GM19043 (cell line): ENCODE data around the gene CHD9.
"Not testable (repeated sequence)": the region's sequence is repeated elsewhere in the genome, so short reads cannot be mapped to it uniquely, and the experiment has no call there.

Source experiments
- ATAC-seq: cut with Tn5 transposase; IDR thresholded peaks from one replicate; pipeline ENCODE4 v1.9.1; 2021; ENCODE audit warnings: low read depth; ENCODE audit not compliant: unreplicated experiment

The CHD9 gene

DNA sequence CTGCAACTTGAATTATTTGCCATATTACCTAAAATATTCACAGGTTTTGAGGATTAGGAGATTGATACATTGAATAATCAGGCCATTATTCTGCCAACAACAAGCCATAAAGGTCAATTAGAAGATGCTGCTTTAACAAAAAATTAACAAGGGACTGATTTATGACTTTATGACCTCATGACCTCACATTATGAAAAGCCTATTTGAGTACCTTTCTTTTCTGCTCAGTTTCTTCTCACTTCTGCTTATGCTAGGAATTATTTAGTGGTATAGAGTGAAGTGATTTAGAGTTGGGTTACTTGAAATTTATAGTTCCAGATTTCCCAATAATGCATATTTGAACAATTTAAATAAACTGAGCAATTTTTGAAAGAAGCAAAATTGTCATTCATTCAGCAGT lies 121.6 kb downstream of the CHD9 start:
- no peak for ATAC-seq

- ATAC-seq, result no peak
Measured at GRCh38 chr16:53183442-53183841, 128.7 kb downstream of the CHD9 start.

GRCh38 chr16:53185741-53186140 lies 130.9 kb downstream of the CHD9 start:
- ATAC-seq, result not testable (repeated sequence)

- ATAC-seq, result no peak
Measured at GRCh38 chr16:53187775-53188174, 133.0 kb downstream of the CHD9 start.

DNA sequence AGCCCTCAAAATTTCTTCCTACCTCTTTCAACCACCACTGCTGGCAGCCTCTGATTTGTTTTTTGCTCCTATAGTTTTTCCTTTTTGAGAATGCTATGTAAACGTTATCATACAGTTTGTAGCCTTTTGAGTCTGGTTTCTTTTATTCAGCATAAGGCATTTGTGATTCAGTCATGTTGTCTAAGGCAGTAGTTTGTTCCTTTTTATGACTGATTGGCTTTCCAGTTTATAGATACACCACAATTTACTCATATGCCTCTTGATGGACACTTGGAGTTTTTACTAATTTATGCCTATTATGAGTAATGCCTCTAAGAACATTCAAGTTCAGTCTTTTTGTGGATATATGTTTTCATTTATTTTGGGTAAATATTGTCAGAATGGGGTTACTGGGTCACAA lies 136.6 kb downstream of the CHD9 start:
- ATAC-seq, result no peak

DNA sequence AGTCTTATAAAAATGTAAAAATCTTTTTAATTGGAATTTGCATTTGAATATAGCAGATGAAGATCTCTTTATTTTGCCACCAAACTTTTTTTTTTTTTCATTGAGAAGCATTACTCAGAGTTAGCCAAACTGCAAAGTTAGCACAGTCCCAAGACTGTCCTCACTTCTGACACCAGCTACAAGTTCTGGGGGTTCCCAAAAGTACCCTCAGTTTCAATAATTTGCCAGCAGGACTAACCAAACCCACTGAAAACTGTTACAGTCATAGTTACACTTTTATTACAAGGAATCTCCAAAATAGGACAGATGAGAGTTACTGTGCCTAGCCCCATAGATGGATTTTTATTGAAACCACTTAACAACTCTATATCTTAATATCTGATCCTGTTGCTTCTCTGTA lies 144.1 kb downstream of the CHD9 start:
- no peak for ATAC-seq

DNA sequence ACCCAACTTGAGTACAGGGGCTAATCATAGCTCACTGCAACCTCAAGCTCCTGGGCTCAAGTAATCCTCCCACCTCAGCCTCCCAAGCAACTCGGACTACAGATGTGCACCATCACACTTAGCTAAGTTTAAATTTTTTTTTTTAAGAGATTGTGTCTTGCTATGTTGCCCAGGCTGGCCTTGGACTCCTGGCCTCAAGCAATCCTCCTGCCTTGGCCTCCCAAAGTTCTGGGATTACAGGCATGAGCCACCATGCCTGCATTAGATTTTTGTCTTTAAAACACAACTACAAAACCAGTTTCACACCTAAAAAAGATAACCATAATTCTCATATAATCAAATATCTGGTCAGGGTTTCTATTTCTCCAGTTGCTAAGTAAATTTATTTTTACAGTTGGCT lies 147.1 kb downstream of the CHD9 start:
- no peak for ATAC-seq

DNA sequence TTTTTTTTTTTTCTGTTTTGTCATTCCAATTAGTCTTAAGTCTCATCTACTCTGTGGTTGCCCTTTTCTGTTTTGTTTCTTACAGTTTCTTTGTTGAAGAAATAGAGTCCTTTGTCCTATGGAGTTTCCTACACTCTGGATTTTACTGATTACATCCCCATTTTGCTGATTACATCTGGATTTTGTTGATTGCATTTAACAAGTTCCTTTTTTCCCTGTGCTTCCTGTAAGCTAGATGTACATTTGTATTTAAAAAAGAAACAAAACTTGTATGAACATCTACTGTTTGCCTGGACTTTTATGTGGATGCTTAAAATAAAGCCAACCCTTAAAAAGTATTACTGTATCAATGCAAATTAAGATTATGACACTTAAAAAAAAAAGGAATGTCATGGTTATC lies 147.6 kb downstream of the CHD9 start:
- ATAC-seq, result no peak

DNA sequence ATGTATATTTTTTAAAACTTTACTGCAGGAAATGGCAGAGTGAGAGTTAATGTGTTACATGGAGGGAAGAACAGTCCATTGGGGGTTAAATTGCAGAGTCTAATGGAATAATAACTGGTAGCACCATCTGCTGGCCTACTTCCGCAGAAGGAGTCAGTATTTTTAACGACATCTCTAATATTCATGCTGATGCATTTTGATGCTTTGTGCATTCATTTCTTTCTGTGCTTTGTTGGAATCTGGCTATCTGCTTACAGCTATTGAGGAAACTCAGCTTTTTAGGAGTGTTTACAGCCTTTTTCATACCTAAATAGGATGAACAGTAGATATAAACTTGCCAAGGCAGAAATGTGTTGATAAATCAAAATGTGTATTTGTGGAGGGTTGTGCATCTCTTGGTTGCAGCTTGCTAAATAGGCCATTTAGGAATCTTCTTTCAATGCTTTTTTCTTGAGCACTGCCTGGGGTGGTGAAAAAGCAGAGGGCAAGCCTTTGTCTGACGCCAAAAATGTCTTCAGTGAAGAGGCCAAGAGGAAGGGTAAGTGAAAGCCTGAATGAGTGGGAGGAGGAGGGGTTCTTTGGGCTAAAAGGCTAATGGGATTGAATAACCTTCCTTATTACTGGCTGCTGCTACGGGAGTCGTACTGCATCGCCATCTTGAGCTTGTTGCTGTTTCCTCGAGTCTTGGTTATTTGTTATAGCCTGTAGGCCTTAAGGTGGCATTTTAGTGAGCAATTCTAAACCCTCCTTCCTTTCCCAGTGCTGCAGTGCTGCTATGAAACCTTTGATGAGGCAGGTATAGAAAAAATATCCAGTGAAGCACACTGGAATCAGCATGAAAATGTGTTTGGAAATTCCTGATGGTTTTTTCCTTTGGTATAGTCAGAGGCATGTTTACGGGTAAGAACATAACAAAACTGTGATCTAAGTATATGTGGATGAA lies 153.3 kb downstream of the CHD9 start:
- peak; percentile 73 for ATAC-seq

- no peak for ATAC-seq
Measured at GRCh38 chr16:53209429-53209828, 154.6 kb downstream of the CHD9 start.

GRCh38 chr16:53209877-53210276 lies 155.1 kb downstream of the CHD9 start:
- no peak for ATAC-seq

DNA sequence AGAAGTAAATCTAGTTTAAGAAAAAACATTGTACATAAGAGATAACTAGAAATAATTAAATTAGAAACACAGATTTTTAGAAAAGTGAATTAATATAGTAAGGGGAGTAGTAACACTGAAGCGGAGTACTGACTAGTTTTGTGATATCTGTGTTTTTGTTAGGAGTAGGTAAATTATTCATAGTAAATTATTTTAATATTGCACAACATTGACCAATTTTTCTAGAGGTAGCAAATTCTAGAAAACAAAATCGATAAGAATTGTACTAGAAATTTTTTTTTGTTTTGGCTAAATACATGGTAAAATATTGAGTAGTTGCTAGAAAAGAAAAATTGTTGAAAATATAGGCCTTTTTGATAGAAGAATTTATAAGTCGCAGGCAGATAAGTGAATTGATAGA lies 156.5 kb downstream of the CHD9 start:
- no peak for ATAC-seq

DNA sequence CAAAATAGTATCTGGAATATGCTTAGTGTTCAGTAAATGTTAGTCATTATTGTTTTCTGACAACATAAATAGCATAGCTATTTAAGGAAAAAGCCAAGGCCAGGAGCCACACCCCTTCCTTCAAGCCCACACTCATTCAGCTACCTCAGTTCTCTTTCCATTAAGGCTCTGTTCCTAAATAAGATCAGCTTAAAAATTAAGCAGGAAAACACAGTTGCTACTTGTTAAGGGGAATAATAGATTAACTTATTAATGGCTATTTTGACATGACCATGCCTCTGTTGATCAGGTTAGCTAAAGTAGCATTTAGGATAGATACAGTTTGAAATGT lies 158.1 kb downstream of the CHD9 start:
- no peak for ATAC-seq

DNA sequence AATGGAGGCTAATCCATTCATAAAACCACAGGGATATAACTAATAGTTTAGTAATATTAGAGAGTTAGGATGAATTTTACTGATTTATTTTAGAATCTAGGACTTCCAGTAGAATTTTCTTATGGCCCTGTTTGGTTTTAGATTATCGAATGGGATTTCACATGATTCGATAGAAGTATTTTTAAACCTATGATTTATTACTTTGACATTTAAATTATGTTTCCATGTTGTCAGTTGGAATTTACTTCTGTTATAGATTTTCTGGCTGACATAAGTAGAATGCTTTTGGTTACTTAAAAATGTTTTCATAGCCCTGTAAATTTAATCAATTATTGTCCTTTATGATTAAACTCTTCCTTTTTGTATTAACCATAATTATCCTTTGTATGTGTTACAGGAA lies 158.8 kb downstream of the CHD9 start:
- ATAC-seq, result no peak

DNA sequence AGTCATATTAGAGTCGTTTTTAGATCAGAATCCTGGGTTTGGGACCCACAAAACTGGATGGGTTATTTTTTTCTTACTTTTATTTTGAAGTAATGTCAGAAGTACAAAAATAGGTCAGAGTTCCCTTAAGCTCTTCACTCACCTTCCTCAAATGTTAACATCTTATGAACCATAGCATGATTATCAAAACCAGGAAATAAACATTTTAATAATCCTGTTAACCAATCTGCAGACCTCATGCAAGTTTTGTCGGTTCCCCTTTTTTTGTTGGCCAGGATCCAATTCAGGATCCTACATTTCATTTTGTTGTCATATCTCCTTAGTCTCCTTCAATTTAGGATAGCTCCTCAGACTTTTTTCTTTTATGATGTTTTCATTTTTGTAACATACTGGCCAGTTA lies 162.0 kb downstream of the CHD9 start:
- ATAC-seq, result no peak

DNA sequence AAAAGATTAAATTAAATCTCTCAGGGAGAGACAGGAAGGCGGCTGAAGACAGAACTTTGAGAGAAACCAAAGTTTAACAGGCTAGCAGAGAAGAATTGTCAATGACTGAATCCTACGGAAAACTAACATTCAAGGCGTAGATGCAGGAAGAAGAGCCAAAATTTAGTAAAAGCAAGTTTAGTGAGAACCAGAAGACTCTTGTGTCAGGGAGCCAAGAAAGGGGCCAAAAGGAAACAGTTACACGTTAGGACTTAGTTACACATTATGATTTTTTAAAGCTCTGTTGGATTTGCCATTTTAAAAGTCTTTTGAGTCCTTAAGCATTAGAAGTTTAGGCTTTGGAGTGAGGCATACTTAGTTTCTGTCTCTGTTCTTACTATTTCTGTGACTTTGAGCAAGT lies 164.6 kb downstream of the CHD9 start:
- no peak for ATAC-seq

DNA sequence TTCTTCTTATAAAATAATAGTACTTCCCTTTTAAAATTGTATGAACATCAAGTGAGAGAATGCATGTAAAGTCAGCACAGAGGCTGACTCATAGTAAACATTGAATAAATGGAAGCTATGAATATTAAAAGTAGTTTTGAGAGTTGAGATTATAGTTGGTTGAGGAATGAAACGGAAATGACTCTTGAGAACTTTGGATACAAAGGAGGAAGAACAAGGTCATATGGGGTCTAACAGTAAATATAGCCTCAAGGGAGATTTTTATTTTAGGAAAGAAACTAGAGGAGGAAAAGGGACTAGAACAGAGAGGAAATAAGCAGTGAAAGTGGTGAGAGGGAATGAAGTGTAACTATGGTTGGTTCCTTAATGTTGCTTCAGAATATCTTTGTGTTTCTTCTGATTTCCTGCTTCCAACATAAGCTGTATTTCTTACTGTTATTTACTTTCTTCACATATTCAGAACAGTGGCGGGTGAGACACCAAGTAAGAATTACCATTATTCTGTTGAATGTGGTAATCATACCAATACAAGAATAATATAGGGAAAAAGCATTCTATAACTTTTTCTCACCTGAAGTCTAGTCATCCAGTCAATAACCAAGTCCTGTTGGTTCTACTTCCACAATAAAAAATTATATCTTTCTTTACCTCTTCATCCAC lies 165.1 kb downstream of the CHD9 start:
- ATAC-seq, result peak; percentile 55

GRCh38 chr16:53220585-53220984 lies 165.8 kb downstream of the CHD9 start:
- ATAC-seq, result no peak

DNA sequence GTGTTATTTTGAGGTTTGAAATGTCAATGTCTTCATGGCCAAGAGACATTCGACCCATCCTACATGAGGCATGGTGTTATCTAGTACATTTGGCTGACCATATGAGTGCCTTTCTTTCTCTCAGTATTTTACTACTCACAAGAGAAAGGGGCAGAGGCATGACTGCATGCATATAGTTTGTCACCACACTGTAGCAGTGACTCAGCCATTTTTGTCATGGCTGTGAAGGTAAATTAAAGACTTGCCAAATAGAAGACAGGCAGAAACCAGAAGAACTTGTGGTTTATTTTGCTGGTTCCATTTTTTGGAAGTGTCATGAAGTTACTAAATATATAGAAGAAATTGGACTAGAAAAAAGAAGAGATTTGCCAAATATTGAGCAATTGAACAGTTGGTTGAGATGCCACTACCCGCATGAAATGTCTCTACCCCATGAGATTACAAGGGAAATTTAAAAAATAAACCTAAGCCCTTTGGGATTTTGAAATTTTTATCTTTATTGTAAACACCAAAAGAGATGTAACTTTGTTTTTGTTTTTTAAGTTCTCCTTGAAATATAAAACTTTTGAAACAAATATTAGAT lies 170.3 kb downstream of the CHD9 start:
- no peak for ATAC-seq

GRCh38 chr16:53232826-53233529 lies 178.2 kb downstream of the CHD9 start:
- ATAC-seq, result no peak

DNA sequence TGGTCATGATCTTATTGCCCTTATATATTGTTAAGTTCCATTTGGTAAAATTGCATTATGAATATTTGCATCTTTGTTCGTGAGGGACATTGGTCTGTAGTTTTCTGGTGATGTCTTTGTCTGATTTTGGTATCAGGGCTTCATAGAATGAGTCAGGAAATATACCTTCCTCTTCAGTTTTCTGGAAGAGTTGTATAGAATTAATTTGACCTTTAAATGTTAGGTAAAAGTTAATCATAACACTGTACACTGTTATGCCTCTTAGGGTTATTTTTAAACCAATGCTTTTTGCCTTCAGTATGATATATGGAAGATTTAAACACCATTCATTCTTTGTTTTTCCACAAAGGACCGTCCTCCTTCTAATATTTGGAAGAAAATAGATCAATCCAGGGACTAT lies 180.0 kb downstream of the CHD9 start:
- ATAC-seq, result no peak
